Measurements from ENCODE around the gene HCFC1.

DNA sequence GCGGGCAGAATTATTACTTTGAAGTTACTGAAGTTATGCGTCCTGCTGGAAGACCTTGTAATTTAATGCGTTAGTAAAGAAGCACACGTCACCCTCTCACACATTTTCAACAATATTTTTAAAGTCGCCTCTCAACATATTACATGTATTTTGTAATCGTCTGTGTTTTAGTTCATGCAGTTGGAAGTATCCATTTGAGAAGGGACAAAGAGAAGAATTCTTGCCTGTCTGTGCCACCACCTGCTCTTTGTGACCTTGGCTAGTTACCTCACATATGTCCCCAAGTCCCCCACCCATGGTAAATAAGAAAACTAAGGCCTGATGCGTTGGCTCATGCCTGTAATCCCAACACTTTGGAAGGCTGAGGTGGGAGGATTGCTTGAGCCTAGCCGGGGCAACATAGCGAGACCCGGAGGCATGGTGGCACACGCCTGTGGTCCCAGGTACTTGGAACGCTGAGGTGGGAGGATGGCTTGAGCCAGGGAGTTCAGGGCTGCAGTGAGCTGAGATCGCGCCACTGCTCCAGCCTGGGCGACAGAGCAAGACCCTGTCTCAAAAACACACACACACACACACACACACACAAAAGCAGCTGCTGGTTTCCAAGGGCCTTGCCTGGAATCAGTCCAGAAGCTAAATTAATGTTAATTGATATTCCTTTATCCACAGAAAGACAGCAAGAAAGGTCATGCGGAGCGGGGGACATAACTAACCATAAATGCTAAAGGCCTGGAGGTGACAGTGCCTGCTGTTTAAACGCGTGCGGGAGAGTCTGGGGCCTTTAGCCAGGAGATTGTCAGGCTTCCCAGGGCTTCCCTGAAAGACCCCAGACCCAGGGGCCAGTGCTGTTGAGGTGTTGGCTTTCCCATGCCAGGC lies 1.7 kb upstream of the HCFC1 start:
- TF ChIP-seq, protein P1, sequence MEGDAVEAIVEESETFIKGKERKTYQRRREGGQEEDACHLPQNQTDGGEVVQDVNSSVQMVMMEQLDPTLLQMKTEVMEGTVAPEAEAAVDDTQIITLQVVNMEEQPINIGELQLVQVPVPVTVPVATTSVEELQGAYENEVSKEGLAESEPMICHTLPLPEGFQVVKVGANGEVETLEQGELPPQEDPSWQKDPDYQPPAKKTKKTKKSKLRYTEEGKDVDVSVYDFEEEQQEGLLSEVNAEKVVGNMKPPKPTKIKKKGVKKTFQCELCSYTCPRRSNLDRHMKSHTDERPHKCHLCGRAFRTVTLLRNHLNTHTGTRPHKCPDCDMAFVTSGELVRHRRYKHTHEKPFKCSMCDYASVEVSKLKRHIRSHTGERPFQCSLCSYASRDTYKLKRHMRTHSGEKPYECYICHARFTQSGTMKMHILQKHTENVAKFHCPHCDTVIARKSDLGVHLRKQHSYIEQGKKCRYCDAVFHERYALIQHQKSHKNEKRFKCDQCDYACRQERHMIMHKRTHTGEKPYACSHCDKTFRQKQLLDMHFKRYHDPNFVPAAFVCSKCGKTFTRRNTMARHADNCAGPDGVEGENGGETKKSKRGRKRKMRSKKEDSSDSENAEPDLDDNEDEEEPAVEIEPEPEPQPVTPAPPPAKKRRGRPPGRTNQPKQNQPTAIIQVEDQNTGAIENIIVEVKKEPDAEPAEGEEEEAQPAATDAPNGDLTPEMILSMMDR (conservative IDR thresholded peaks at IDR 0.05), result no peak
- no peak for TF ChIP-seq EZH2 (IDR thresholded peaks at IDR 0.05; ENCODE audit: low read depth)
